HCT116 (cell line): ENCODE results near the gene TPR. TPM values are rescaled to one million over a fixed set of nuclear protein-coding genes. Genes with fewer than 3 reads are reported as not detected.

Source experiments
- ATAC-seq: fragments of 200-7000 bp; cut with Tn5 transposase; 2 replicates; pipeline ENCODE4 v1.9.1; 2020; ENCODE audit warnings: mild to moderate bottlenecking, moderate library complexity
- BruUV-seq: library from RNA; stranded (reverse); fragments of 400-500 nt; replicated peaks from 2 replicates; lab custom pipeline; 2021; lab: Mats Ljungman, UMichigan
- CTCF ChIA-PET: fragments of 300-600 bp; sonication (Branson Sonifier 250); formaldehyde crosslinking; loops from one replicate; lab custom pipeline; 2021; ENCODE audit warnings: antibody characterized with exemption; lab: Charles Lee
- POLR2A ChIA-PET: fragments of 300-600, 350-600 bp; sonication (Branson Sonifier 250); formaldehyde crosslinking; loops from one replicate; lab custom pipeline; 2021; ENCODE audit warnings: antibody characterized with exemption; lab: Charles Lee
- RAD21 ChIA-PET, 2 experiments: fragments of 300-600 bp; sonication (Branson Sonifier 250); formaldehyde crosslinking; loops; one replicate each; lab custom pipeline; 2023; ENCODE audit warnings: low total read pairs in 2 of 2; ENCODE audit not compliant: uncharacterized antibody in 2 of 2, unreplicated experiment in 2 of 2, low non-redundant PET in 1 of 2; lab: Charles Lee
- DNase-seq: peaks from one replicate; pipeline ENCODE4 v3.0.0-alpha.2; 2010; ENCODE audit warnings: low read depth, low spot score
- H2AFZ ChIP-seq: fragments of 200-600 bp; shearing (Covaris generic), sonication (generic); 2 replicates; pipeline ENCODE4 v1.6.1; 2017; ENCODE audit warnings: low read depth, mixed run types, mixed read lengths, antibody characterized with exemption, low read length; ENCODE audit not compliant: poor library complexity, severe bottlenecking
- H3K27ac ChIP-seq: 2 replicates; pipeline ENCODE4 v1.5.1; 2012; ENCODE audit warnings: low read depth, low read length
- H3K27me3 ChIP-seq: fragments of 200-600 bp; sonication (generic); 2 replicates; pipeline ENCODE4 v1.6.1; 2016; ENCODE audit warnings: mixed run types, low read length, mixed read lengths; ENCODE audit not compliant: insufficient read depth
- H3K36me3 ChIP-seq, 2 experiments: fragments of 200-500 bp in 1 of 2; fragments of 200-600 bp in 1 of 2; sonication (Bioruptor generic) in 1 of 2; sonication (generic) in 1 of 2; 2 replicates each; pipeline versions ENCODE4 v1.5.1 to v1.6.1; 2014 to 2016; ENCODE audit warnings: low read length in 2 of 2, inconsistent platforms in 1 of 2, mixed read lengths in 1 of 2, mixed run types in 1 of 2; ENCODE audit not compliant: insufficient read depth in 2 of 2, control insufficient read depth in 1 of 2
- H3K4me1 ChIP-seq, 2 experiments: fragments of 200-600 bp in 1 of 2; sonication (generic) in 1 of 2; 2 replicates each; pipeline versions ENCODE4 v1.5.1 to v1.6.1; 2012 to 2017; ENCODE audit warnings: low read length in 2 of 2, inconsistent platforms in 1 of 2, mild to moderate bottlenecking in 1 of 2, mixed read lengths in 1 of 2, mixed run types in 1 of 2, moderate library complexity in 1 of 2; ENCODE audit not compliant: insufficient read depth in 2 of 2, control insufficient read depth in 1 of 2
- H3K4me2 ChIP-seq: fragments of 200-600 bp; sonication (generic); 2 replicates; pipeline ENCODE4 v1.6.1; 2017; ENCODE audit warnings: mixed run types, low read length, mixed read lengths
- H3K4me3 ChIP-seq, 2 experiments: fragments of 200-600 bp in 1 of 2; sonication (generic) in 1 of 2; replicated peaks in 1 of 2; 2 replicates each; pipeline ENCODE4 v1.5.1; 2011 to 2016; ENCODE audit warnings: low read length in 2 of 2, control low read depth in 1 of 2, low read depth in 1 of 2, mild to moderate bottlenecking in 1 of 2, mixed read lengths in 1 of 2, mixed run types in 1 of 2
- H3K79me2 ChIP-seq: fragments of 200-600 bp; sonication (generic); 2 replicates; pipeline ENCODE4 v1.6.1; 2017; ENCODE audit warnings: mild to moderate bottlenecking, mixed run types, low read length, moderate library complexity, mixed read lengths; ENCODE audit not compliant: insufficient read depth
- H3K9ac ChIP-seq: fragments of 200-600 bp; sonication (generic); 2 replicates; pipeline ENCODE4 v1.6.1; 2016; ENCODE audit warnings: low read length, mixed read lengths
- H3K9me2 ChIP-seq: fragments of 200-600 bp; sonication (generic), shearing (Covaris generic); 2 replicates; pipeline ENCODE4 v1.6.1; 2017; ENCODE audit warnings: mixed run types, mild to moderate bottlenecking, moderate library complexity; ENCODE audit not compliant: insufficient read depth
- H3K9me3 ChIP-seq, 2 experiments: fragments of 200-500 bp in 1 of 2; fragments of 200-600 bp in 1 of 2; sonication (Bioruptor generic) in 1 of 2; sonication (generic) in 1 of 2; 2 replicates each; pipeline ENCODE4 v1.6.1; 2014 to 2017; ENCODE audit warnings: low read length in 2 of 2, mixed read lengths in 2 of 2, inconsistent platforms in 1 of 2, low read depth in 1 of 2, mild to moderate bottlenecking in 1 of 2, mixed run types in 1 of 2, moderate library complexity in 1 of 2; ENCODE audit not compliant: control insufficient read depth in 1 of 2, insufficient read depth in 1 of 2
- H4K20me1 ChIP-seq: fragments of 200-600 bp; sonication (generic), shearing (Covaris generic); 2 replicates; pipeline ENCODE4 v1.6.1; 2017; ENCODE audit warnings: mixed run types, mild to moderate bottlenecking, moderate library complexity; ENCODE audit not compliant: insufficient read depth
- CBX3 ChIP-seq: IDR thresholded peaks from 2 replicates; pipeline ENCODE4 v1.6.1; 2012; ENCODE audit warnings: low read depth
- CTCF ChIP-seq, 3 experiments: fragments of 200-600 bp in 1 of 3; sonication (generic) in 1 of 3; IDR thresholded peaks in 2 of 3; conservative IDR thresholded peaks in 1 of 3; 2 replicates each; pipeline ENCODE4 v1.5.1; 2012 to 2017; ENCODE audit warnings: low read depth in 2 of 3, low read length in 2 of 3, antibody characterized with exemption in 1 of 3, borderline replicate concordance in 1 of 3, control low read depth in 1 of 3, mild to moderate bottlenecking in 1 of 3, mixed read lengths in 1 of 3, mixed run types in 1 of 3, moderate library complexity in 1 of 3; ENCODE audit not compliant: insufficient read depth in 1 of 3
- ELF1 ChIP-seq: IDR thresholded peaks from 2 replicates; pipeline ENCODE4 v1.6.1; 2012; ENCODE audit warnings: low read depth, borderline replicate concordance
- EZH2phosphoT487 ChIP-seq: fragments of 200-600 bp; IDR thresholded peaks from 2 replicates; pipeline ENCODE4 v1.6.1; 2018; ENCODE audit warnings: antibody characterized with exemption, borderline replicate concordance
- FOSL1 ChIP-seq: IDR thresholded peaks from 2 replicates; pipeline ENCODE4 v1.6.1; 2012; ENCODE audit warnings: low read depth
- JUND ChIP-seq: IDR thresholded peaks from 2 replicates; pipeline ENCODE4 v1.6.1; 2012
- MAX ChIP-seq: IDR thresholded peaks from 2 replicates; pipeline ENCODE4 v1.6.1; 2012
- SIN3A ChIP-seq: IDR thresholded peaks from 2 replicates; pipeline ENCODE4 v1.6.1; 2012; ENCODE audit warnings: low read depth
- SRF ChIP-seq: IDR thresholded peaks from 2 replicates; pipeline ENCODE4 v1.6.1; 2012; ENCODE audit warnings: low read depth
- TCF7L2 ChIP-seq: IDR thresholded peaks from 2 replicates; pipeline ENCODE4 v1.7.0; 2011; ENCODE audit warnings: borderline replicate concordance, inconsistent platforms; ENCODE audit not compliant: insufficient read depth, insufficient read length; ENCODE audit errors: extremely low read depth
- ZBTB33 ChIP-seq: IDR thresholded peaks from 2 replicates; pipeline ENCODE4 v1.6.1; 2011; ENCODE audit warnings: mild to moderate bottlenecking, low read length, moderate library complexity; ENCODE audit not compliant: insufficient replicate concordance; ENCODE audit errors: extremely low read depth
- ZFX ChIP-seq: fragments of 450-650 bp; IDR thresholded peaks from 2 replicates; pipeline ENCODE4 v1.6.1; 2017
- intact Hi-C: fragments of 100-400 bp; cut with micrococcal nuclease; formaldehyde crosslinking; loops from 2 replicates; pipeline ENCODE4 v1.10.0; 2022
- total RNA-seq: library from RNA; stranded (reverse); gene quantifications from one replicate; pipeline ENCODE4 v1.2.1, GENCODE V29; 2021; ENCODE audit not compliant: unreplicated experiment

TPR gene
- total RNA-seq, 1 experiment from 2014 or later: 131 TPM

GRCh38 chr1:186301448-186301847 lies 73.6 kb downstream of the TPR start:
- Histone ChIP-seq H3K9me3 (no peaks in the 10 kb centered on the region), H3K79me2 (no peaks in the 10 kb centered on the region), H3K9ac (no peak overlapping the region), H3K36me3 (no peaks in the 10 kb centered on the region), H3K4me1 (no peaks in the 10 kb centered on the region), H4K20me1 (no peaks in the 10 kb centered on the region), H3K27me3 (no peaks in the 10 kb centered on the region), H3K4me3 (no peak overlapping the region), H2AFZ (no peak overlapping the region), H3K4me2 (no peak overlapping the region), H3K27ac (no peak overlapping the region), H3K9me2 (no peaks in the 10 kb centered on the region)
- no TSS peak for BruUV-seq
- ChIA-PET CTCF (no interaction called here), RAD21 (no interaction called here), POLR2A (no interaction called here)
- DNase-seq (no peak), ATAC-seq (no peak)
- intact Hi-C loops: no loop called here
- TF ChIP-seq FOSL1: no peak

GRCh38 chr1:186300056-186300455 lies 75.0 kb downstream of the TPR start:
- H3K9ac ChIP-seq: no peak overlapping the region
- H3K36me3 ChIP-seq: no peaks in the 10 kb centered on the region
- no peaks in the 10 kb centered on the region for H4K20me1 ChIP-seq
- ATAC-seq: no peak
- no peaks in the 10 kb centered on the region for H3K9me2 ChIP-seq
- no peak overlapping the region for H3K4me2 ChIP-seq
- ChIA-PET POLR2A (no interaction called here), RAD21 (no interaction called here), CTCF (interaction anchor here (1.0 kb wide), 1 partner anchor 75 kb away, joined by 3 read pairs; the partner anchor contains the start of genes ODR4 and TPR)
- BruUV-seq: no TSS peak
- H3K27me3 ChIP-seq: no peaks in the 10 kb centered on the region
- no peaks in the 10 kb centered on the region for H3K79me2 ChIP-seq
- H3K9me3 ChIP-seq: no peaks in the 10 kb centered on the region
- H3K4me3 ChIP-seq: no peak overlapping the region
- no peak for DNase-seq
- H3K4me1 ChIP-seq: no peaks in the 10 kb centered on the region
- no peak overlapping the region for H3K27ac ChIP-seq
- intact Hi-C loops: no loop called here
- H2AFZ ChIP-seq: no peak overlapping the region
- no peak for TF ChIP-seq ELF1
- no peak for TF ChIP-seq EZH2phosphoT487
- no peak for TF ChIP-seq ZFX
- TF ChIP-seq SIN3A: no peak
- no peak for TF ChIP-seq CTCF (IDR thresholded peaks at IDR 0.05 in 2 of 3, conservative IDR thresholded peaks at IDR 0.05 in 1 of 3; ENCODE audit: borderline replicate concordance in 1 of 3, insufficient read depth in 1 of 3, low read depth in 2 of 3, low read length in 2 of 3)
- TF ChIP-seq CBX3: no peak
- TF ChIP-seq TCF7L2: no peak
- TF ChIP-seq ZBTB33: no peak
- TF ChIP-seq JUND: no peak
- no peak for TF ChIP-seq MAX
- TF ChIP-seq SRF: no peak
